ENCODE data around the gene WIZ.

- TF ChIP-seq POLR2A (IDR thresholded peaks at IDR 0.05) (no peak), CTCF (IDR thresholded peaks at IDR 0.05) (no peak), POLR2AphosphoS5 (IDR thresholded peaks at IDR 0.05) (no peak)
Observed at GRCh38 chr19:15469513-15470297, 19.9 kb upstream of the WIZ start.

Data from gastroesophageal sphincter (tissue), 3 donors.